Lung (tissue), 12 donors: ENCODE data around the gene ASCL2. TPM values are rescaled to one million over a fixed set of nuclear protein-coding genes. Genes with fewer than 3 reads are reported as not detected.

ENCODE experiments used
- ATAC-seq: fragments of 200-7000 bp; cut with Tn5 transposase; one replicate; pipeline ENCODE4 v1.9.1; 2020; ENCODE audit warnings: moderate number of reproducible peaks; ENCODE audit not compliant: insufficient read depth, low FRiP score
- DNase-seq, 3 donors: peaks; one replicate each; pipeline ENCODE4 v3.0.0-alpha.2; 2013 to 2017
- H3K27ac ChIP-seq, 2 donors: one replicate each; pipeline ENCODE4 v1.5.1; 2013; ENCODE audit warnings: mild to moderate bottlenecking in 2 of 2, moderate library complexity in 2 of 2, control low read depth in 1 of 2, inconsistent platforms in 1 of 2, low read depth in 1 of 2, low read length in 1 of 2
- H3K27me3 ChIP-seq, 3 donors: one replicate each; pipeline ENCODE4 v1.5.1; 2013; ENCODE audit warnings: low read length in 2 of 3; ENCODE audit not compliant: control insufficient read depth in 3 of 3, insufficient read depth in 3 of 3
- H3K36me3 ChIP-seq, 4 donors: one replicate each; pipeline ENCODE4 v1.5.1; 2013; ENCODE audit warnings: low read length in 4 of 4, mild to moderate bottlenecking in 1 of 4, moderate library complexity in 1 of 4; ENCODE audit not compliant: control insufficient read depth in 4 of 4, insufficient read depth in 4 of 4
- H3K4me1 ChIP-seq, 5 donors: one replicate each; pipeline ENCODE4 v1.5.1; 2013; ENCODE audit warnings: low read length in 5 of 5, mild to moderate bottlenecking in 2 of 5, moderate library complexity in 1 of 5; ENCODE audit not compliant: control insufficient read depth in 5 of 5, insufficient read depth in 5 of 5
- H3K4me3 ChIP-seq: one replicate; pipeline ENCODE4 v1.5.1; 2013; ENCODE audit warnings: mild to moderate bottlenecking, control low read depth, moderate library complexity
- H3K9ac ChIP-seq, 2 donors: one replicate each; pipeline ENCODE4 v1.5.1; 2013; ENCODE audit warnings: low read length in 2 of 2, control low read depth in 1 of 2; ENCODE audit not compliant: insufficient read depth in 1 of 2
- H3K9me3 ChIP-seq, 4 donors: one replicate each; pipeline ENCODE4 v1.5.1; 2013; ENCODE audit warnings: low read length in 3 of 4, mild to moderate bottlenecking in 1 of 4, moderate library complexity in 1 of 4; ENCODE audit not compliant: control insufficient read depth in 4 of 4, insufficient read depth in 3 of 4
- CTCF ChIP-seq: IDR thresholded peaks from 2 replicates; pipeline ENCODE4 v1.5.1; 2012; ENCODE audit warnings: mild to moderate bottlenecking; ENCODE audit errors: control extremely low read depth, extremely low read depth
- WGBS, 2 donors: extraction: QIAGEN DNeasy Blood & Tissue Kit; methylation state at CpG; one replicate each; pipeline ENCODE4 v1.1.7; 2013; 5-methylcytosine and 5-hydroxymethylcytosine counted together
- polyA plus RNA-seq, 2 donors: library from polyadenylated mRNA; stranded (reverse); fragments of 200-250 nt; gene quantifications; one replicate each; pipeline ENCODE4 v1.2.1, GENCODE V29; 2013
- total RNA-seq, 2 donors: library from RNA; depleted of rRNA in 1 of 2; stranded (reverse); fragments of >200 nt in 1 of 2; gene quantifications; one replicate each; pipeline ENCODE4 v1.2.1, GENCODE V29; 2014 to 2021
- donor health status: control.
- donor health status: control.
- donor health status: Bipolar disorder and iron deficiency.
- donor health status: healthy.
- donor health status: DM: yes; HTN: yes; CAD: no.

The ASCL2 gene
- total and polyA plus RNA-seq, 4 donors: 0.94 to 2.4 (median 2.2) TPM; not detected in 1

- H3K27me3 ChIP-seq: no peaks in the 10 kb centered on the region
- no peak for TF ChIP-seq CTCF
- 84 to 90% methylated on average over 6 of the region's 6 CpGs for WGBS, 2 donors
Observed at GRCh38 chr11:2219318-2220017, 50.9 kb downstream of the ASCL2 start.

More at GRCh38 chr11:2219318-2220017, 50.9 kb downstream of the ASCL2 start:
- H3K4me1 ChIP-seq: peaks cover 0 to under 1% (median 0%) of the 10 kb centered on the region in 5 donors
- no peak for DNase-seq
- no peak overlapping the region for H3K27ac ChIP-seq
- ATAC-seq: no peak
- no peaks in the 10 kb centered on the region for H3K36me3 ChIP-seq
- no peak overlapping the region for H3K4me3 ChIP-seq
- H3K9ac ChIP-seq: no peak overlapping the region
- peaks cover 0 to 5% (median 1%) of the 10 kb centered on the region in 4 donors for H3K9me3 ChIP-seq

Other genes with a start within 250 kb of the ASCL2 start
- gene IGF2, start 131.2 kb downstream of the ASCL2 start, total RNA-seq: 10 to 100 TPM; 23.5 to 87.7 TPM
- gene IGF2, start 131.2 kb downstream of the ASCL2 start, polyA plus RNA-seq: 1 to 10 TPM; 2.9 to 7.8 TPM
- gene INS, start 109.4 kb downstream of the ASCL2 start, total RNA-seq: not detected
- gene INS, start 109.4 kb downstream of the ASCL2 start, polyA plus RNA-seq: 1 to 10 TPM; 1.2 to 3.3 TPM
- under 1 TPM in 1 of 2 donors, not detected in 1; 0.31 TPM for gene TH, start 98.8 kb downstream of the ASCL2 start, total RNA-seq
- under 1 TPM in 1 of 2 donors, not detected in 1; 0.14 TPM for gene TH, start 98.8 kb downstream of the ASCL2 start, polyA plus RNA-seq
- gene C11orf21, start 31.3 kb upstream of the ASCL2 start, total RNA-seq: 1 to 10 TPM; 3.4 to 5.2 TPM
- 1 to 10 TPM; 4.3 to 6.0 TPM for gene C11orf21, start 31.3 kb upstream of the ASCL2 start, polyA plus RNA-seq
- gene TSPAN32, start 31.4 kb upstream of the ASCL2 start, total RNA-seq: 1 to 10 TPM; 7.4 to 7.6 TPM
- 1 to 10 TPM; 6.1 to 6.8 TPM for gene TSPAN32, start 31.4 kb upstream of the ASCL2 start, polyA plus RNA-seq
- 100 to 1,000 TPM; 605 to 708 TPM for gene CD81, start 106.7 kb upstream of the ASCL2 start, total RNA-seq
- 100 to 1,000 TPM; 412 to 679 TPM for gene CD81, start 106.7 kb upstream of the ASCL2 start, polyA plus RNA-seq
- 10 to 100 TPM; 25.1 to 56.5 TPM for gene TSSC4, start 130.2 kb upstream of the ASCL2 start, total RNA-seq
- 10 to 100 TPM; 48.8 to 50.7 TPM for gene TSSC4, start 130.2 kb upstream of the ASCL2 start, polyA plus RNA-seq
- gene TRPM5, start 173.9 kb upstream of the ASCL2 start, total RNA-seq: under 1 TPM; 0.18 to 0.20 TPM
- gene TRPM5, start 173.9 kb upstream of the ASCL2 start, polyA plus RNA-seq: under 1 TPM; 0.02 to 0.04 TPM
- 10 to 100 TPM; 15.4 to 41.7 TPM for gene KCNQ1, start 174.4 kb upstream of the ASCL2 start, total RNA-seq
- gene KCNQ1, start 174.4 kb upstream of the ASCL2 start, polyA plus RNA-seq: 10 to 100 TPM; 23.5 to 29.0 TPM